RWPE2 (cell line): ENCODE data around the gene DOCK10.

Experiments used
- ATAC-seq: fragments of 200-7000 bp; cut with Tn5 transposase; 3 replicates; pipeline ENCODE4 v1.9.1; 2021; ENCODE audit warnings: low read depth
- DNase-seq: peaks from one replicate; pipeline ENCODE4 v3.0.0-alpha.2; 2020; ENCODE audit warnings: low spot score
- H3K27ac ChIP-seq: fragments of 450-650 bp; 2 replicates; pipeline ENCODE4 v1.5.1; 2017; ENCODE audit warnings: mild to moderate bottlenecking; ENCODE audit not compliant: poor library complexity, severe bottlenecking
- H3K27me3 ChIP-seq: fragments of 250-450 bp; sonication (Bioruptor Pico); 2 replicates; pipeline ENCODE4 v1.5.1; 2021; ENCODE audit warnings: mild to moderate bottlenecking, moderate library complexity; ENCODE audit not compliant: insufficient read depth, poor library complexity, severe bottlenecking
- H3K36me3 ChIP-seq: fragments of 250-450 bp; sonication (Bioruptor Pico); 2 replicates; pipeline ENCODE4 v1.5.1; 2020; ENCODE audit warnings: low read depth, mild to moderate bottlenecking, moderate library complexity
- H3K4me1 ChIP-seq: fragments of 250-450 bp; sonication (Bioruptor Pico); 2 replicates; pipeline ENCODE4 v1.5.1; 2021; ENCODE audit warnings: mild to moderate bottlenecking, moderate library complexity; ENCODE audit not compliant: insufficient read depth, poor library complexity, severe bottlenecking
- H3K4me3 ChIP-seq: fragments of 250-450 bp; sonication (Bioruptor Pico); 2 replicates; pipeline ENCODE4 v1.5.1; 2021; ENCODE audit warnings: mild to moderate bottlenecking, moderate library complexity; ENCODE audit not compliant: severe bottlenecking
- H3K9me3 ChIP-seq: fragments of 250-450 bp; sonication (Bioruptor Pico); 2 replicates; pipeline ENCODE4 v1.5.1; 2021; ENCODE audit warnings: mild to moderate bottlenecking, moderate library complexity; ENCODE audit not compliant: severe bottlenecking
- CTCF ChIP-seq: fragments of 450-650 bp; IDR thresholded peaks from one replicate; pipeline ENCODE4 v1.5.1; 2017; ENCODE audit warnings: mild to moderate bottlenecking, moderate library complexity; ENCODE audit not compliant: poor library complexity, severe bottlenecking

DOCK10 gene

GRCh38 chr2:224838335-224838734, 203.9 kb downstream of the DOCK10 start:
- H3K36me3 ChIP-seq, result no peaks in the 10 kb centered on the region
- TF ChIP-seq CTCF, result no peak
- ATAC-seq, result no peak

GRCh38 chr2:224837558-224837957, 204.7 kb downstream of the DOCK10 start:
- Histone ChIP-seq H3K9me3 (no peaks in the 10 kb centered on the region), H3K27me3 (no peaks in the 10 kb centered on the region), H3K36me3 (no peaks in the 10 kb centered on the region), H3K27ac (peak overlapping the region; percentile 66), H3K4me3 (no peak overlapping the region), H3K4me1 (peaks cover 18% of the 10 kb centered on the region)
- ATAC-seq (peak; percentile 93), DNase-seq (peak; percentile 62)
- peak; percentile 34 for TF ChIP-seq CTCF

More at GRCh38 chr2:224838335-224838734, 203.9 kb downstream of the DOCK10 start:
- Histone ChIP-seq H3K27ac (peak overlapping the region; percentile 66), H3K4me3 (no peak overlapping the region), H3K27me3 (no peaks in the 10 kb centered on the region), H3K9me3 (no peaks in the 10 kb centered on the region), H3K4me1 (peaks cover 18% of the 10 kb centered on the region)
- no peak for DNase-seq

- DNase-seq (no peak), ATAC-seq (no peak)
- Histone ChIP-seq H3K4me3 (no peak overlapping the region), H3K27ac (peak overlapping the region; percentile 66), H3K27me3 (no peaks in the 10 kb centered on the region), H3K9me3 (no peaks in the 10 kb centered on the region), H3K36me3 (no peaks in the 10 kb centered on the region), H3K4me1 (peaks cover 18% of the 10 kb centered on the region)
- TF ChIP-seq CTCF, result no peak
Observed at GRCh38 chr2:224837066-224837465, 205.2 kb downstream of the DOCK10 start.

GRCh38 chr2:224836263-224836662, 206.0 kb downstream of the DOCK10 start:
- no peak for TF ChIP-seq CTCF
- ATAC-seq, result peak; percentile 31; the same call in 1 of the 3 replicates
- DNase-seq, result no peak
- peaks cover 18% of the 10 kb centered on the region for H3K4me1 ChIP-seq
- no peaks in the 10 kb centered on the region for H3K36me3 ChIP-seq
- no peaks in the 10 kb centered on the region for H3K9me3 ChIP-seq
- H3K4me3 ChIP-seq, result no peak overlapping the region
- H3K27me3 ChIP-seq, result no peaks in the 10 kb centered on the region
- H3K27ac ChIP-seq, result peak overlapping the region; percentile 66

- ATAC-seq, result no peak
- H3K4me1 ChIP-seq, result peaks cover 18% of the 10 kb centered on the region
- DNase-seq, result no peak
- H3K27ac ChIP-seq, result no peak overlapping the region
- H3K4me3 ChIP-seq, result no peak overlapping the region
- H3K36me3 ChIP-seq, result no peaks in the 10 kb centered on the region
- H3K9me3 ChIP-seq, result no peaks in the 10 kb centered on the region
- no peak for TF ChIP-seq CTCF
- H3K27me3 ChIP-seq, result no peaks in the 10 kb centered on the region
Observed at GRCh38 chr2:224835405-224835804, 206.9 kb downstream of the DOCK10 start.
